ENCODE results near the gene ITGB8.

DNA sequence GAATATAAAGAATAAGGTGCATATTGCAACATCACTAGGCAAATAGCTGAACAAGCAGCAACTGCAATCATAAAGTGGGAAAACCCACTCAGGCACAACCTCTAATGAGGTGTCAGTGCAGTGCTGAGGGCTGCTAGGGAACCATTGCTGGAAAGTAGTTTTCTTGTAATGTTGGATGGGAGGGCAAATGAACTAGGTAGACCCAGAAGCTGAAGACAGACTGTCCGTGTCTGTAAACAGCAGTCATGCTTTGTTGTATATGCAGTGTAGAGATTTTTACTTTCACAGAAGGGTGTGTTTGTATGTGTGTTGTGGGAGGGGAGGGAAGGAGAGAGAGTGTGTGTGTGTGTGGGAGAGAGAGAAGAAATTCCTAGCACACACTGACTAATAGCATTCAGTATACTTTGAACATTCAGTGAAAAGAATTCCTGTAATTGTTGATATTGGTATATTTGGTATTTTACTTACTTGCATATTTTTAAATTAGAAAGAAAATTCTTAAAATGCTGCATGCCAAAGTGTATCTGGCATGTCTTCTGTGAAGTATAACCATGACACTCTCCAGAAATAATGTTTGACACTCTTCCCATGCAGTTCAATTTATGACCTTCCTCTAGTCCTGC lies 28.8 kb downstream of the ITGB8 start:
- TF ChIP-seq, protein P1, sequence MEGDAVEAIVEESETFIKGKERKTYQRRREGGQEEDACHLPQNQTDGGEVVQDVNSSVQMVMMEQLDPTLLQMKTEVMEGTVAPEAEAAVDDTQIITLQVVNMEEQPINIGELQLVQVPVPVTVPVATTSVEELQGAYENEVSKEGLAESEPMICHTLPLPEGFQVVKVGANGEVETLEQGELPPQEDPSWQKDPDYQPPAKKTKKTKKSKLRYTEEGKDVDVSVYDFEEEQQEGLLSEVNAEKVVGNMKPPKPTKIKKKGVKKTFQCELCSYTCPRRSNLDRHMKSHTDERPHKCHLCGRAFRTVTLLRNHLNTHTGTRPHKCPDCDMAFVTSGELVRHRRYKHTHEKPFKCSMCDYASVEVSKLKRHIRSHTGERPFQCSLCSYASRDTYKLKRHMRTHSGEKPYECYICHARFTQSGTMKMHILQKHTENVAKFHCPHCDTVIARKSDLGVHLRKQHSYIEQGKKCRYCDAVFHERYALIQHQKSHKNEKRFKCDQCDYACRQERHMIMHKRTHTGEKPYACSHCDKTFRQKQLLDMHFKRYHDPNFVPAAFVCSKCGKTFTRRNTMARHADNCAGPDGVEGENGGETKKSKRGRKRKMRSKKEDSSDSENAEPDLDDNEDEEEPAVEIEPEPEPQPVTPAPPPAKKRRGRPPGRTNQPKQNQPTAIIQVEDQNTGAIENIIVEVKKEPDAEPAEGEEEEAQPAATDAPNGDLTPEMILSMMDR (conservative IDR thresholded peaks at IDR 0.05; ENCODE audit: low read depth, low read length) = no peak
- TF ChIP-seq RFX5 (IDR thresholded peaks at IDR 0.05; ENCODE audit: low read depth, low read length) = no peak
- TF ChIP-seq RAD21 (IDR thresholded peaks at IDR 0.05; ENCODE audit: low read length) = no peak
- TF ChIP-seq MAZ (IDR thresholded peaks at IDR 0.05; ENCODE audit: borderline replicate concordance, low read depth, low read length) = no peak
- TF ChIP-seq POLR2A (IDR thresholded peaks at IDR 0.05; ENCODE audit: low read depth, low read length) = no peak
- TF ChIP-seq CHD1 (IDR thresholded peaks at IDR 0.05; ENCODE audit: low read depth, low read length) = no peak
- TF ChIP-seq RCOR1 (IDR thresholded peaks at IDR 0.05; ENCODE audit: insufficient replicate concordance, low read length) = no peak
- no peak for TF ChIP-seq FOS (IDR thresholded peaks at IDR 0.05; ENCODE audit: low read depth, low read length)
- no peak for TF ChIP-seq NFE2L2 (IDR thresholded peaks at IDR 0.05; ENCODE audit: low read depth, low read length)
- TF ChIP-seq, protein P2, sequence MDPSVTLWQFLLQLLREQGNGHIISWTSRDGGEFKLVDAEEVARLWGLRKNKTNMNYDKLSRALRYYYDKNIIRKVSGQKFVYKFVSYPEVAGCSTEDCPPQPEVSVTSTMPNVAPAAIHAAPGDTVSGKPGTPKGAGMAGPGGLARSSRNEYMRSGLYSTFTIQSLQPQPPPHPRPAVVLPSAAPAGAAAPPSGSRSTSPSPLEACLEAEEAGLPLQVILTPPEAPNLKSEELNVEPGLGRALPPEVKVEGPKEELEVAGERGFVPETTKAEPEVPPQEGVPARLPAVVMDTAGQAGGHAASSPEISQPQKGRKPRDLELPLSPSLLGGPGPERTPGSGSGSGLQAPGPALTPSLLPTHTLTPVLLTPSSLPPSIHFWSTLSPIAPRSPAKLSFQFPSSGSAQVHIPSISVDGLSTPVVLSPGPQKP (IDR thresholded peaks at IDR 0.05; ENCODE audit: borderline replicate concordance, low read depth, low read length) = no peak
- no peak for TF ChIP-seq BHLHE40 (IDR thresholded peaks at IDR 0.05; ENCODE audit: low read depth, low read length)

Measured in IMR-90 (cell line).